CD14-positive monocyte (primary cell): ENCODE data around the gene CTPS1. TPM values are rescaled to one million over a fixed set of nuclear protein-coding genes. Genes with fewer than 3 reads are reported as not detected.

ENCODE experiments used
- DNase-seq, 3 donors: peaks; one replicate each; pipeline ENCODE4 v3.0.0-alpha.2; 2011 to 2022
- H2AFZ ChIP-seq: 2 replicates; pipeline ENCODE4 v1.6.0; 2012; ENCODE audit warnings: mild to moderate bottlenecking, low read depth, low read length, inconsistent platforms; ENCODE audit not compliant: insufficient read depth, poor library complexity, severe bottlenecking
- H3K27ac ChIP-seq, 2 donors: 1 replicate in 1 of 2; 2 replicates in 1 of 2; pipeline ENCODE4 v1.5.1; 2012 to 2013; ENCODE audit warnings: low read length in 2 of 2, control low read depth in 1 of 2, inconsistent platforms in 1 of 2, low read depth in 1 of 2, mild to moderate bottlenecking in 1 of 2
- H3K27me3 ChIP-seq, 2 donors: one replicate each; pipeline versions ENCODE4 v1.6.0 to v1.6.1; 2011 to 2013; ENCODE audit warnings: low read length in 2 of 2; ENCODE audit not compliant: control insufficient read depth in 2 of 2, insufficient read depth in 2 of 2
- H3K36me3 ChIP-seq, 2 donors: replicated peaks in 1 of 2; 1 replicate in 1 of 2; 2 replicates in 1 of 2; pipeline versions ENCODE4 v1.5.1 to v1.6.1; 2012 to 2013; ENCODE audit warnings: low read length in 2 of 2, control low read depth in 1 of 2, inconsistent platforms in 1 of 2, mild to moderate bottlenecking in 1 of 2; ENCODE audit not compliant: insufficient read depth in 2 of 2, control insufficient read depth in 1 of 2
- H3K4me1 ChIP-seq, 2 donors: 1 replicate in 1 of 2; 2 replicates in 1 of 2; pipeline versions ENCODE4 v1.5.1 to v1.6.1; 2012 to 2013; ENCODE audit warnings: low read length in 2 of 2, control low read depth in 1 of 2, inconsistent platforms in 1 of 2, mild to moderate bottlenecking in 1 of 2, moderate library complexity in 1 of 2; ENCODE audit not compliant: insufficient read depth in 2 of 2, control insufficient read depth in 1 of 2
- H3K4me2 ChIP-seq: replicated peaks from 2 replicates; pipeline ENCODE3; 2012; ENCODE audit warnings: low read length, moderate library complexity, mild to moderate bottlenecking; ENCODE audit not compliant: poor library complexity, severe bottlenecking; ENCODE audit errors: extremely low read depth
- H3K4me3 ChIP-seq, 3 experiments: fragments of 200-600 bp in 1 of 3; sonication (generic) in 1 of 3; replicated peaks in 1 of 3; 1 replicate in 2 of 3; 2 replicates in 1 of 3; pipeline ENCODE4 v1.5.1; 2011 to 2013; ENCODE audit warnings: low read length in 3 of 3, mild to moderate bottlenecking in 3 of 3, control low read depth in 2 of 3, low read depth in 2 of 3, inconsistent platforms in 1 of 3, moderate library complexity in 1 of 3
- H3K79me2 ChIP-seq: 2 replicates; pipeline ENCODE4 v1.6.0; 2012; ENCODE audit warnings: mild to moderate bottlenecking, control low read depth, inconsistent platforms, low read length, moderate library complexity; ENCODE audit not compliant: insufficient read depth
- H3K9ac ChIP-seq: 2 replicates; pipeline ENCODE4 v1.6.0; 2017; ENCODE audit warnings: low read length, mild to moderate bottlenecking; ENCODE audit not compliant: insufficient read depth, poor library complexity, severe bottlenecking
- H3K9me3 ChIP-seq, 2 donors: replicated peaks in 1 of 2; 1 replicate in 1 of 2; 2 replicates in 1 of 2; pipeline versions ENCODE4 v1.5.1 to v1.6.1; 2012 to 2013; ENCODE audit warnings: low read length in 2 of 2, control low read depth in 1 of 2; ENCODE audit not compliant: control insufficient read depth in 1 of 2, insufficient read depth in 1 of 2
- H4K20me1 ChIP-seq: 2 replicates; pipeline ENCODE4 v1.6.0; 2012; ENCODE audit warnings: mild to moderate bottlenecking, low read length, control low read depth, moderate library complexity; ENCODE audit not compliant: insufficient read depth
- H3K27ac Mint-ChIP-seq, 7 donors: one replicate each; pipeline ENCODE4 v1.8.0; 2020; ENCODE audit warnings: mild to moderate bottlenecking in 7 of 7, mixed read lengths in 7 of 7, moderate library complexity in 6 of 7, inconsistent platforms in 2 of 7
- H3K27me3 Mint-ChIP-seq, 3 donors: one replicate each; pipeline ENCODE4 v1.8.0; 2021 to 2022; ENCODE audit warnings: low read depth in 3 of 3, mild to moderate bottlenecking in 3 of 3, mixed read lengths in 3 of 3, moderate library complexity in 3 of 3, inconsistent platforms in 1 of 3
- H3K36me3 Mint-ChIP-seq, 2 donors: one replicate each; pipeline ENCODE4 v1.8.0; 2020; ENCODE audit warnings: mixed read lengths in 2 of 2, inconsistent platforms in 1 of 2, mild to moderate bottlenecking in 1 of 2
- H3K4me1 Mint-ChIP-seq: one replicate; pipeline ENCODE4 v1.8.0; 2020; ENCODE audit warnings: mild to moderate bottlenecking, mixed read lengths
- H3K4me3 Mint-ChIP-seq, 2 donors: one replicate each; pipeline ENCODE4 v1.8.0; 2020; ENCODE audit warnings: mild to moderate bottlenecking in 2 of 2, mixed read lengths in 2 of 2, moderate library complexity in 1 of 2
- H3K9me3 Mint-ChIP-seq, 7 donors: one replicate each; pipeline ENCODE4 v1.8.0; 2020 to 2022; ENCODE audit warnings: mixed read lengths in 7 of 7, mild to moderate bottlenecking in 6 of 7, moderate library complexity in 6 of 7, inconsistent platforms in 2 of 7
- whole genome bisulfite sequencing: methylation state at CpG from one replicate; pipeline ENCODE4 v1.1.5; 2013; ENCODE audit warnings: missing lambda C conversion rate; ENCODE audit not compliant: insufficient coverage; 5-methylcytosine and 5-hydroxymethylcytosine counted together
- intact Hi-C, 2 donors: fragments of 100-400 bp; cut with micrococcal nuclease; formaldehyde crosslinking; loops; one replicate each; pipeline versions ENCODE4 v1.15.0 to v1.15.1; 2023
- polyA plus RNA-seq, 3 donors: library from polyadenylated mRNA; depleted of rRNA in 1 of 3; unstranded in 2 of 3; stranded (reverse) in 1 of 3; fragments of 300-500 nt in 2 of 3; fragments of >200 nt in 1 of 3; fragmentation: Illumina TruSeq in 2 of 3; gene quantifications; 1 replicate in 2 of 3; 2 replicates in 1 of 3; pipeline ENCODE4 v1.2.3, GENCODE V29; 2012 to 2021
- TF ChIP-seq, protein P1 (sequence below): fragments of 200-600 bp; IDR thresholded peaks from one replicate; pipeline ENCODE4 v1.8.0; 2022; ENCODE audit warnings: antibody characterized with exemption, mild to moderate bottlenecking

CTPS1 gene
- polyA plus RNA-seq, 3 donors, result 5.3 to 8.6 (median 6.0) TPM

DNA sequence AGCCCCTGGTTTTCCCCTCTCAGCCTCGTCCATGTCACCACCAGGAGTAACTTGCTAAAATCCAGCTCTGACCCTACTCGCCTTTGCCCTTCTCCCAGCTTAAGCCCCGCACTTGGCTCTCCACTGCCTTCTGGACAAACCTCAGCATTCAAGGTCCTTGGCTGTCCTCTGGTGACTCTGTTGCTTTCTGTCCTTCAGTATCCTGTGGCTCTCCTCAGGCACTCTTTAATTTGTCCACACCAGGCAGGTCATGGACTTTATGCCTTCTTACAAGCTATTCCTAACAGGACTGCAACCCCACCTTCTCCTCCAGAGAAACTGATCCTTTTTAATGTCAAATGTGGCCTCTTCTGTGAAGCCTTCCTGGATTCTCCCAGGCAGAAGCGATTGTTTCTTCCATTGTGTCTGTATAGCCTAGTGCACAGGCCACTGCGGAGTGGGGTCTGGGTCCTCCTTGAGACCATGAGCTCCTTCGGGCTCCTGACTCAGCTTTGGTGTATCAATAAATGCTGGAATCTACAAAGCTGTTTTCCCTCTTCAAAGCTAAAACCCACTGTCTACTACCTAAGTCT lies 26.7 kb upstream of the CTPS1 start:
- peaks cover 20 to 27% of the 10 kb centered on the region in 2 donors for H3K4me1 ChIP-seq
- Mint-ChIP-seq H3K9me3 (peaks cover 0 to 7% (median 0%) of the 10 kb centered on the region in 7 donors), H3K36me3 (peaks cover 0 to 3% of the 10 kb centered on the region in 2 donors), H3K4me3 (peak overlapping the region in 1 of 2 donors; percentile 65), H3K4me1 (peaks cover 30% of the 10 kb centered on the region), H3K27ac (peak overlapping the region in 1 of 7 donors; percentile 32), H3K27me3 (peaks cover 43 to 57% (median 51%) of the 10 kb centered on the region in 3 donors)
- H4K20me1 ChIP-seq, result no peaks in the 10 kb centered on the region
- peaks cover 18 to 55% of the 10 kb centered on the region in 2 donors for H3K27me3 ChIP-seq
- H2AFZ ChIP-seq, result no peak overlapping the region
- no peak overlapping the region for H3K4me2 ChIP-seq
- no peaks in the 10 kb centered on the region for H3K79me2 ChIP-seq
- intact Hi-C loops, result loop anchor here (2.0 to 10.0 kb wide), 5 partner anchors 66 to 338 kb away; no protein-coding TSS in a partner anchor
- TF ChIP-seq, protein P1, sequence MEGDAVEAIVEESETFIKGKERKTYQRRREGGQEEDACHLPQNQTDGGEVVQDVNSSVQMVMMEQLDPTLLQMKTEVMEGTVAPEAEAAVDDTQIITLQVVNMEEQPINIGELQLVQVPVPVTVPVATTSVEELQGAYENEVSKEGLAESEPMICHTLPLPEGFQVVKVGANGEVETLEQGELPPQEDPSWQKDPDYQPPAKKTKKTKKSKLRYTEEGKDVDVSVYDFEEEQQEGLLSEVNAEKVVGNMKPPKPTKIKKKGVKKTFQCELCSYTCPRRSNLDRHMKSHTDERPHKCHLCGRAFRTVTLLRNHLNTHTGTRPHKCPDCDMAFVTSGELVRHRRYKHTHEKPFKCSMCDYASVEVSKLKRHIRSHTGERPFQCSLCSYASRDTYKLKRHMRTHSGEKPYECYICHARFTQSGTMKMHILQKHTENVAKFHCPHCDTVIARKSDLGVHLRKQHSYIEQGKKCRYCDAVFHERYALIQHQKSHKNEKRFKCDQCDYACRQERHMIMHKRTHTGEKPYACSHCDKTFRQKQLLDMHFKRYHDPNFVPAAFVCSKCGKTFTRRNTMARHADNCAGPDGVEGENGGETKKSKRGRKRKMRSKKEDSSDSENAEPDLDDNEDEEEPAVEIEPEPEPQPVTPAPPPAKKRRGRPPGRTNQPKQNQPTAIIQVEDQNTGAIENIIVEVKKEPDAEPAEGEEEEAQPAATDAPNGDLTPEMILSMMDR, result peak; percentile 63
- no peak overlapping the region for H3K9ac ChIP-seq
- no peaks in the 10 kb centered on the region for H3K36me3 ChIP-seq
- H3K27ac ChIP-seq, result no peak overlapping the region
- no peak overlapping the region for H3K4me3 ChIP-seq
- no peaks in the 10 kb centered on the region for H3K9me3 ChIP-seq
- 36% methylated on average over 5 of the region's 6 CpGs for WGBS
- DNase-seq, result no peak

- H3K4me2 ChIP-seq, result no peak overlapping the region
- intact Hi-C loops, result loop anchor here (5.0 to 10.0 kb wide), 4 partner anchors 67 to 340 kb away; no protein-coding TSS in a partner anchor
- no peak overlapping the region for H2AFZ ChIP-seq
These were observed 24.9 kb upstream of the CTPS1 start for GRCh38 chr1:40954626-40955025.

More at GRCh38 chr1:40954626-40955025, 24.9 kb upstream of the CTPS1 start:
- Mint-ChIP-seq H3K27ac (no peak overlapping the region), H3K4me3 (peak overlapping the region in 1 of 2 donors; percentile 75), H3K9me3 (peaks cover 0 to 9% (median 2%) of the 10 kb centered on the region in 7 donors), H3K4me1 (peaks cover 22% of the 10 kb centered on the region), H3K27me3 (peaks cover 58 to 70% (median 61%) of the 10 kb centered on the region in 3 donors), H3K36me3 (peaks cover 0 to 3% of the 10 kb centered on the region in 2 donors)
- no peak overlapping the region for H3K27ac ChIP-seq
- H4K20me1 ChIP-seq, result no peaks in the 10 kb centered on the region
- H3K9me3 ChIP-seq, result no peaks in the 10 kb centered on the region
- TF ChIP-seq, protein P1, result no peak
- H3K4me3 ChIP-seq, result no peak overlapping the region
- H3K9ac ChIP-seq, result no peak overlapping the region
- 23% methylated on average over 4 of the region's 9 CpGs for WGBS
- H3K36me3 ChIP-seq, result no peaks in the 10 kb centered on the region
- H3K79me2 ChIP-seq, result no peaks in the 10 kb centered on the region
- DNase-seq, result no peak
- H3K4me1 ChIP-seq, result peaks cover 12 to 18% of the 10 kb centered on the region in 2 donors
- H3K27me3 ChIP-seq, result peaks cover 26 to 73% of the 10 kb centered on the region in 2 donors
